Hepatocyte (in vitro differentiated cells): ENCODE data around the gene CDHR2. TPM values are rescaled to one million over a fixed set of nuclear protein-coding genes. Genes with fewer than 3 reads are reported as not detected.

Source experiments
- DNase-seq: peaks from one replicate; pipeline ENCODE4 v3.0.0-alpha.2; 2016; ENCODE audit warnings: low spot score
- H2AFZ ChIP-seq: fragments of 200-600 bp; sonication (generic); 2 replicates; pipeline ENCODE4 v1.6.0; 2016; ENCODE audit warnings: antibody characterized with exemption, mild to moderate bottlenecking
- H3K27ac ChIP-seq: fragments of 200-600 bp; sonication (generic); 2 replicates; pipeline ENCODE4 v1.5.1; 2016; ENCODE audit warnings: mild to moderate bottlenecking
- H3K27me3 ChIP-seq: fragments of 200-600 bp; sonication (generic); 2 replicates; pipeline ENCODE4 v1.6.1; 2016
- H3K36me3 ChIP-seq: fragments of 200-600 bp; sonication (generic); replicated peaks from 2 replicates; pipeline ENCODE4 v1.5.1; 2016; ENCODE audit warnings: low read depth; ENCODE audit not compliant: insufficient read depth
- H3K4me1 ChIP-seq: fragments of 200-600 bp; sonication (generic); 2 replicates; pipeline ENCODE4 v1.5.1; 2016; ENCODE audit warnings: mild to moderate bottlenecking, moderate library complexity; ENCODE audit not compliant: insufficient read depth
- H3K4me2 ChIP-seq: fragments of 200-600 bp; sonication (generic); 2 replicates; pipeline ENCODE4 v1.6.0; 2016
- H3K4me3 ChIP-seq: fragments of 200-600 bp; sonication (generic); 2 replicates; pipeline ENCODE4 v1.5.1; 2016; ENCODE audit warnings: mild to moderate bottlenecking
- H3K79me2 ChIP-seq: fragments of 200-600 bp; sonication (generic); 2 replicates; pipeline ENCODE4 v1.6.0; 2017; ENCODE audit warnings: mild to moderate bottlenecking
- H3K9me2 ChIP-seq: fragments of 200-600 bp; sonication (generic); replicated peaks from 2 replicates; pipeline ENCODE4 v1.6.0; 2017; ENCODE audit warnings: mild to moderate bottlenecking; ENCODE audit not compliant: insufficient read depth
- H3K9me3 ChIP-seq: fragments of 200-600 bp; sonication (generic); 2 replicates; pipeline ENCODE4 v1.5.1; 2016; ENCODE audit warnings: low read depth, mild to moderate bottlenecking
- H4K20me1 ChIP-seq: fragments of 200-600 bp; sonication (generic); 2 replicates; pipeline ENCODE4 v1.6.0; 2016; ENCODE audit warnings: mild to moderate bottlenecking; ENCODE audit not compliant: insufficient read depth, poor library complexity, severe bottlenecking
- EZH2 ChIP-seq: fragments of 200-600 bp; sonication (generic); IDR thresholded peaks from 2 replicates; pipeline ENCODE4 v1.6.1; 2016; ENCODE audit warnings: antibody characterized with exemption, mild to moderate bottlenecking, borderline replicate concordance
- EZH2phosphoT487 ChIP-seq: fragments of 200-600 bp; sonication (generic); IDR thresholded peaks from one replicate; pipeline ENCODE4 v1.6.1; 2018; ENCODE audit warnings: antibody characterized with exemption, mild to moderate bottlenecking, low read depth, moderate library complexity; ENCODE audit not compliant: unreplicated experiment, severe bottlenecking
- WGBS: methylation state at CpG from one replicate; pipeline ENCODE4 v1.1.6; 2016; ENCODE audit warnings: low lambda C conversion rate; ENCODE audit errors: missing lambda C conversion rate; 5-methylcytosine and 5-hydroxymethylcytosine counted together
- polyA plus RNA-seq: library from polyadenylated mRNA; unstranded; fragments of >200 nt; fragmentation: Nextera tagmentation; extraction: Ambion mirVana; gene quantifications from 2 replicates; pipeline ENCODE4 v1.2.1, GENCODE V29; 2016
- total RNA-seq: library from RNA; depleted of rRNA; stranded (reverse); fragments of >200 nt; gene quantifications from 2 replicates; pipeline ENCODE4 v1.2.3, GENCODE V29; 2014
- TF ChIP-seq, protein P1 (sequence below): fragments of 200-600 bp; sonication (generic); IDR thresholded peaks from 2 replicates; pipeline ENCODE4 v1.5.1; 2016; ENCODE audit warnings: antibody characterized with exemption, mild to moderate bottlenecking; ENCODE audit not compliant: poor library complexity

CDHR2 gene
- total and polyA plus RNA-seq, 2 experiments from 2014 or later, result 28.3 to 29.8 TPM

DNA sequence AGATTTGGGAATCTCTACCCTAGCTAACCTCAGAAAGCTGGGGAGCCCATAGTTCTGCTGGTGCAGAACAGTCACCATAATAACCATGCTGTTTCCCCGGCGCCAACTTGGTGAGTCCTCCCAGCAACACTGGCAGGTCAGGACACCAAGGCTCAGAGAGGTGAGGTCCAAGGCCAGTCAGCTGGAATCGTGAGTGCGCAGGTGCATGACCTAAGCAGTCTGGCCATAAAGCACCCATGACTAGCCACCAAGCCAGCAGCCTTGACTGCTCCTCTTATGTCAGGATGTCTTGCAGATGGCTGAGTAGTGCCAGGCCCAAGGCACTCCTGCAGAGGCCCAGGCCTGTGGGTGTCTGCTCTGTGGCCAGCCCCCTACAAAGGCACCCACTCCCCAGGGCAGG is 14.5 kb upstream of the CDHR2 start:
- TF ChIP-seq EZH2phosphoT487, result no peak
- TF ChIP-seq, protein P1, sequence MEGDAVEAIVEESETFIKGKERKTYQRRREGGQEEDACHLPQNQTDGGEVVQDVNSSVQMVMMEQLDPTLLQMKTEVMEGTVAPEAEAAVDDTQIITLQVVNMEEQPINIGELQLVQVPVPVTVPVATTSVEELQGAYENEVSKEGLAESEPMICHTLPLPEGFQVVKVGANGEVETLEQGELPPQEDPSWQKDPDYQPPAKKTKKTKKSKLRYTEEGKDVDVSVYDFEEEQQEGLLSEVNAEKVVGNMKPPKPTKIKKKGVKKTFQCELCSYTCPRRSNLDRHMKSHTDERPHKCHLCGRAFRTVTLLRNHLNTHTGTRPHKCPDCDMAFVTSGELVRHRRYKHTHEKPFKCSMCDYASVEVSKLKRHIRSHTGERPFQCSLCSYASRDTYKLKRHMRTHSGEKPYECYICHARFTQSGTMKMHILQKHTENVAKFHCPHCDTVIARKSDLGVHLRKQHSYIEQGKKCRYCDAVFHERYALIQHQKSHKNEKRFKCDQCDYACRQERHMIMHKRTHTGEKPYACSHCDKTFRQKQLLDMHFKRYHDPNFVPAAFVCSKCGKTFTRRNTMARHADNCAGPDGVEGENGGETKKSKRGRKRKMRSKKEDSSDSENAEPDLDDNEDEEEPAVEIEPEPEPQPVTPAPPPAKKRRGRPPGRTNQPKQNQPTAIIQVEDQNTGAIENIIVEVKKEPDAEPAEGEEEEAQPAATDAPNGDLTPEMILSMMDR, result no peak
- no peak for TF ChIP-seq EZH2
- Histone ChIP-seq H3K79me2 (peaks cover 57% of the 10 kb centered on the region), H3K9me3 (no peaks in the 10 kb centered on the region), H2AFZ (no peak overlapping the region), H3K36me3 (no peaks in the 10 kb centered on the region), H3K4me2 (peak overlapping the region; percentile 95), H3K27me3 (no peaks in the 10 kb centered on the region), H3K27ac (peak overlapping the region; percentile 44), H4K20me1 (peaks cover 44% of the 10 kb centered on the region), H3K4me3 (no peak overlapping the region), H3K9me2 (no peaks in the 10 kb centered on the region), H3K4me1 (peaks cover 38% of the 10 kb centered on the region)
- WGBS, result 93% methylated on average over 4 of the region's 4 CpGs
- no peak for DNase-seq

GRCh38 chr5:176535101-176535663 is 14.0 kb upstream of the CDHR2 start:
- DNase-seq, result no peak
- Histone ChIP-seq H3K27me3 (no peaks in the 10 kb centered on the region), H3K9me2 (no peaks in the 10 kb centered on the region), H3K36me3 (no peaks in the 10 kb centered on the region), H3K9me3 (no peaks in the 10 kb centered on the region), H4K20me1 (peaks cover 44% of the 10 kb centered on the region), H3K27ac (peak overlapping the region; percentile 96), H3K4me2 (peak overlapping the region; percentile 95), H2AFZ (no peak overlapping the region), H3K79me2 (peaks cover 57% of the 10 kb centered on the region), H3K4me3 (peak overlapping the region; percentile 100), H3K4me1 (peaks cover 38% of the 10 kb centered on the region)
- TF ChIP-seq EZH2 (no peak), EZH2phosphoT487 (no peak)
- TF ChIP-seq, protein P1, result no peak
- WGBS, result 63% methylated on average over 11 of the region's 11 CpGs

DNA sequence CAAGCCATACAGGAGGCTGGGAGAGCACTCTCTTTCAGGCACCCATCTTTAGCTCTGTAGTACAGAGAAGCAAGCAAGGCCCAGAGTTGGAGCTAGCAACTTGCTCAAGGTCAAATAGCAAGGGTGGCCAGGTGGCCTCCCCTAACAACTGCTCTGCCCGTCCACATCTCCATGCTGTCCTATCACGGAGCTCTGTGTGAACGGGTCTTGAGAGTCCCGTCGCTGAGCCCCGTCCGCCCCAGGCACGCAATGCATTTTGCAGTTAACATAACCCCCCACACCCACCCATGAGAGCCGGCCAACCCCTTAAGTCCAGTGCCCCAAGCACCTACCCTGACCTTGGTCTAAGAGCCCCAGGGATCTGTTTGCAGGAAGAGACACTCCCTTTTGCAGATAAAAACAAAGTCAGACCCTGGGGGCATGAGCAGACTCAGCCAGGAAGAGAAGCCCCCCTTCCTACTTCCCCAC is 13.4 kb upstream of the CDHR2 start:
- no peaks in the 10 kb centered on the region for H3K9me2 ChIP-seq
- H3K4me1 ChIP-seq, result peaks cover 38% of the 10 kb centered on the region
- peak overlapping the region; percentile 96 for H3K27ac ChIP-seq
- no peaks in the 10 kb centered on the region for H3K36me3 ChIP-seq
- no peaks in the 10 kb centered on the region for H3K9me3 ChIP-seq
- 2% methylated on average over 9 of the region's 9 CpGs for WGBS
- no peaks in the 10 kb centered on the region for H3K27me3 ChIP-seq
- peak overlapping the region; percentile 100 for H3K4me3 ChIP-seq
- DNase-seq, result no peak
- TF ChIP-seq, protein P1, result no peak
- TF ChIP-seq EZH2phosphoT487 (no peak), EZH2 (no peak)
- peaks cover 44% of the 10 kb centered on the region for H4K20me1 ChIP-seq
- no peak overlapping the region for H2AFZ ChIP-seq
- peak overlapping the region; percentile 95 for H3K4me2 ChIP-seq
- H3K79me2 ChIP-seq, result peaks cover 57% of the 10 kb centered on the region
